GM13976 (cell line): Measurements from ENCODE around the gene LRMDA.

Experiments used
- DNase-seq: peaks from one replicate; pipeline ENCODE4 v3.0.0; 2012; ENCODE audit warnings: low spot score
- CTCF ChIP-seq: IDR thresholded peaks from 2 replicates; pipeline ENCODE4 v1.5.1; 2012; ENCODE audit warnings: borderline replicate concordance, mild to moderate bottlenecking; ENCODE audit not compliant: insufficient read depth; ENCODE audit errors: extremely low read depth, missing control alignments, control extremely low read depth
- in situ Hi-C: fragments of 300-500 bp; cut with MboI; formaldehyde crosslinking; loops from one replicate; pipeline ENCODE4 v1.12.0; 2022; ENCODE audit warnings: low sequenced_read_pairs, mixed read lengths, inconsistent platforms; ENCODE audit not compliant: unreplicated experiment

Gene LRMDA

GRCh38 chr10:75477680-75478079 is 46.3 kb downstream of the LRMDA start:
- in situ Hi-C loops = no loop called here
- DNase-seq = no peak
- no peak for TF ChIP-seq CTCF

GRCh38 chr10:75480374-75480773 is 49.0 kb downstream of the LRMDA start:
- TF ChIP-seq CTCF = no peak
- in situ Hi-C loops = no loop called here
- DNase-seq = no peak

GRCh38 chr10:75483188-75483587 is 51.8 kb downstream of the LRMDA start:
- in situ Hi-C loops = no loop called here
- no peak for DNase-seq
- no peak for TF ChIP-seq CTCF

DNA sequence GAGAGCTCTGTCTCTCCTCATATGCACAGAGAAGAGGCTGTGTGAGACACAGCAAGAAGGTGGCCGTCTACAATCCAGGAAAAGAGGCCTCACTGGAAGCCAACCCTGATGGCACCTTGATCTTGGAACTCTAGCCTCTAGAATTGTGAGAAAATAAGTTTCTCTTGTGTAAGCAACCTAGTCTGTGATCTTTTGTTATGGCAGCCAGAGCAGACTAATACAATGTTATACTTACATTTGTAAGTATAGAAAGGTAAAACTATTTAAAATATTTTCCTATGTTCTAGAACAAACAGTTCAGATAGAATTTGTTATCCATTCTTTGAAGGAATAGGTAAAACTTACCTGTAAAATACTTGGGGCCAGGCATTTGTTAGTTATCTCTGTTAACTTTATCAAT is 53.3 kb downstream of the LRMDA start:
- in situ Hi-C loops = no loop called here
- DNase-seq = no peak
- no peak for TF ChIP-seq CTCF

DNA sequence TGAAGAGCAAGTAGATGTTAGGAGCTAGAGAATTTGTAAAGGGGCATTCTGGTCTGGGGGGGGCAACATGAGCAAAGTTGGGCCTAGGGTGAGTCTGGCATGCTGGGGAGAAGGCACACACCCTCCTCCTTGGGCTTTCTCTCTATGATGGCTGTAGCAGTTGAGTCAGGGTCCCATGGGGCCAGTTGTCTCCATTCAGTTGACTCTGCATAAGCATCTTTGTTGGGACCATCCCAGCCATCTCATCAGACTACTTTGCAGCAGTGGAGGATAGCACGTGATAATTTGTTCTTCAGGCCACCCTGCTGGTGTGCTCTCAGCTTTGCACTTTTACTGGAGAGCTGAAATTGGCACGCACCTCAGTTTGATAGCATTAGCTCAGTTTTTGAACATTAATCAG is 55.2 kb downstream of the LRMDA start:
- in situ Hi-C loops = no loop called here
- TF ChIP-seq CTCF = no peak
- DNase-seq = no peak

DNA sequence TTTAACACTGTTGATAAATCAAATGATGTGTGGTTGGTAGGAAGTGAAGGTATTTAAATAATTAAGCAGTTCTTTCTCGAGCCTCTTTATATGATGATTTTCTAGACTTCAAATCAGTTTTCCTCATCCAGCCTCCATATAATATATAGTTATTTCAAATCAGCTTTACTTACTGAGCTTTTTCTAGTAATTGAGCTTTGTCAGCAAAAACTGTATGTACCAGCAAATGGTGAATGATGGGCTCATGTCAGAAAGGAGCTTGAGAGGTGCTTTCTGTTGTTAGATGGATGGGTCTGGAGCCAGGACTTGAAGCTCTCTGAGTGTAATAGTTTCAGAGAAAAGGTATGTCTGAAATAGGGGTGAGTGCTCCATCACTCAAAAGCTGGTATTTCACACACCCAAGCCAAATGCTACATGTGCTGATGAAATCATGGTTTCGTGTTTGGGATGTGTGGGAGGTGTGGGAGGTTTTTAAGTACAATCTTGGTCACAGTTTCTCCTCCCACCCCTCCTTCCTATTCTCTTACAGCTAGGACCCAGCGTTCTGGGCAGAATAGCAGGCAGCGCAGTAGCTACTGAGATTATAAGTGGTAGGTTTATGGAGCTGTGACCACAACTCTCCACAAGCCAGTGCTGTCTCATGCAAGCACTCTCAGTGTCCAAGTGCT is 55.8 kb downstream of the LRMDA start:
- no peak for DNase-seq
- in situ Hi-C loops = no loop called here
- no peak for TF ChIP-seq CTCF

DNA sequence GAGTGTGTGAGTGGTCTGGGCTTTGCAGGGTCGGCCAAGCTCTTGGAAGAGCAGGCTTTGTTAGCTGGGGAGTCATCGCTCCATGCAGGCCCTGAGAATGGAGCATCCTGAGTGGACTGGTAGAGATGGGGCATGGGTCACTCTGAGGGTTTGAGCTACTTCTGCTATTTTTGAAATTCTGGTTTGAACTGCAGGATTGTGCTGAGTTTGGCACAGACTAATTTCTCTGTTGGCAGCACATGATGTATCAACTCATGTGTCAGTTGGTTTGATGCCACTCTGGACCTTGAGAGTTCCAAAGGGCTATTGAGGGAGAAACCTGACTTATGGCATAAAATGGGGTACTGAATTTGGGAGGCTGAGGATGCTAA is 56.3 kb downstream of the LRMDA start:
- no peak for DNase-seq
- in situ Hi-C loops = no loop called here
- TF ChIP-seq CTCF = no peak
